Measurements from ENCODE around the gene FOXO1. TPM values are rescaled to one million over a fixed set of nuclear protein-coding genes. Genes with fewer than 3 reads are reported as not detected.

Gene FOXO1
- total RNA-seq, 2 donors from 2014 or later: 15.7 to 26.4 TPM

- H3K36me3 ChIP-seq: no peaks in the 10 kb centered on the region
- H3K4me3 ChIP-seq: no peak overlapping the region
- H3K9ac ChIP-seq (ENCODE audit: low read depth in 2 of 2, low read length in 2 of 2): no peak overlapping the region
- H3K9me3 ChIP-seq: no peaks in the 10 kb centered on the region
- TF ChIP-seq CTCF (IDR thresholded peaks at IDR 0.05): no peak
- no peaks in the 10 kb centered on the region for H3K27me3 ChIP-seq
- DNase-seq: no peak
- intact Hi-C loops (cut with DNase I): no loop called here
- no peak overlapping the region for H3K27ac ChIP-seq
- H3K4me1 ChIP-seq: no peaks in the 10 kb centered on the region
These were observed 95.5 kb downstream of the FOXO1 start for GRCh38 chr13:40570930-40571329.

GRCh38 chr13:40569024-40569350 is 97.5 kb downstream of the FOXO1 start:
- Histone ChIP-seq H3K27me3 (no peaks in the 10 kb centered on the region), H3K36me3 (no peaks in the 10 kb centered on the region), H3K4me1 (no peaks in the 10 kb centered on the region), H3K27ac (no peak overlapping the region), H3K4me3 (no peak overlapping the region), H3K9ac (ENCODE audit: low read depth in 2 of 2, low read length in 2 of 2) (peak overlapping the region in 1 of 2 donors; percentile 36), H3K9me3 (no peaks in the 10 kb centered on the region)
- no peak for DNase-seq
- no peak for TF ChIP-seq CTCF (IDR thresholded peaks at IDR 0.05)
- intact Hi-C loops (cut with DNase I): no loop called here

GRCh38 chr13:40568246-40569023 is 98.0 kb downstream of the FOXO1 start:
- no peaks in the 10 kb centered on the region for H3K4me1 ChIP-seq
- H3K9me3 ChIP-seq: no peaks in the 10 kb centered on the region
- H3K4me3 ChIP-seq: no peak overlapping the region
- no peak overlapping the region for H3K27ac ChIP-seq
- H3K9ac ChIP-seq (ENCODE audit: low read depth in 2 of 2, low read length in 2 of 2): no peak overlapping the region
- H3K27me3 ChIP-seq: no peaks in the 10 kb centered on the region
- no peak for DNase-seq
- TF ChIP-seq CTCF (IDR thresholded peaks at IDR 0.05): no peak
- no peaks in the 10 kb centered on the region for H3K36me3 ChIP-seq
- intact Hi-C loops (cut with DNase I): no loop called here

- TF ChIP-seq CTCF (IDR thresholded peaks at IDR 0.05): no peak
- Histone ChIP-seq H3K9me3 (no peaks in the 10 kb centered on the region), H3K4me3 (no peak overlapping the region), H3K27me3 (no peaks in the 10 kb centered on the region), H3K27ac (no peak overlapping the region), H3K9ac (ENCODE audit: low read depth in 2 of 2, low read length in 2 of 2) (no peak overlapping the region), H3K4me1 (no peaks in the 10 kb centered on the region), H3K36me3 (no peaks in the 10 kb centered on the region)
- intact Hi-C loops (cut with DNase I): no loop called here
- no peak for DNase-seq
These were observed 99.6 kb downstream of the FOXO1 start for GRCh38 chr13:40566811-40567210.

GRCh38 chr13:40565282-40566148 is 100.9 kb downstream of the FOXO1 start:
- Histone ChIP-seq H3K36me3 (no peaks in the 10 kb centered on the region), H3K27ac (no peak overlapping the region), H3K27me3 (no peaks in the 10 kb centered on the region), H3K9me3 (no peaks in the 10 kb centered on the region), H3K4me1 (no peaks in the 10 kb centered on the region), H3K4me3 (no peak overlapping the region), H3K9ac (ENCODE audit: low read depth in 2 of 2, low read length in 2 of 2) (no peak overlapping the region)
- TF ChIP-seq CTCF (IDR thresholded peaks at IDR 0.05): no peak
- no peak for DNase-seq
- intact Hi-C loops (cut with DNase I): no loop called here
